ENCODE data around the gene LINC01488. TPM values are rescaled to one million over a fixed set of nuclear protein-coding genes. Genes with fewer than 3 reads are reported as not detected.

Gene LINC01488
- total RNA-seq, 6 donors from 2014 or later, result not detected

- Histone ChIP-seq H3K9me3 (no peaks in the 10 kb centered on the region), H3K36me3 (no peaks in the 10 kb centered on the region), H3K4me3 (no peak overlapping the region), H3K4me1 (peaks cover 24 to 37% (median 29%) of the 10 kb centered on the region in 4 donors), H3K27me3 (no peaks in the 10 kb centered on the region), H3K27ac (no peak overlapping the region)
- DNase-seq (peak in 1 of 2 donors; percentile 45), ATAC-seq (ENCODE audit: low FRiP score in 2 of 2) (no peak)
- no peak for TF ChIP-seq POLR2AphosphoS5 (IDR thresholded peaks at IDR 0.05)
- 86 to 94% methylated on average over 6 to 9 of the region's 10 CpGs for WGBS, 2 donors
Observed at GRCh38 chr11:69499918-69500284, 18.4 kb downstream of the LINC01488 start.

DNA sequence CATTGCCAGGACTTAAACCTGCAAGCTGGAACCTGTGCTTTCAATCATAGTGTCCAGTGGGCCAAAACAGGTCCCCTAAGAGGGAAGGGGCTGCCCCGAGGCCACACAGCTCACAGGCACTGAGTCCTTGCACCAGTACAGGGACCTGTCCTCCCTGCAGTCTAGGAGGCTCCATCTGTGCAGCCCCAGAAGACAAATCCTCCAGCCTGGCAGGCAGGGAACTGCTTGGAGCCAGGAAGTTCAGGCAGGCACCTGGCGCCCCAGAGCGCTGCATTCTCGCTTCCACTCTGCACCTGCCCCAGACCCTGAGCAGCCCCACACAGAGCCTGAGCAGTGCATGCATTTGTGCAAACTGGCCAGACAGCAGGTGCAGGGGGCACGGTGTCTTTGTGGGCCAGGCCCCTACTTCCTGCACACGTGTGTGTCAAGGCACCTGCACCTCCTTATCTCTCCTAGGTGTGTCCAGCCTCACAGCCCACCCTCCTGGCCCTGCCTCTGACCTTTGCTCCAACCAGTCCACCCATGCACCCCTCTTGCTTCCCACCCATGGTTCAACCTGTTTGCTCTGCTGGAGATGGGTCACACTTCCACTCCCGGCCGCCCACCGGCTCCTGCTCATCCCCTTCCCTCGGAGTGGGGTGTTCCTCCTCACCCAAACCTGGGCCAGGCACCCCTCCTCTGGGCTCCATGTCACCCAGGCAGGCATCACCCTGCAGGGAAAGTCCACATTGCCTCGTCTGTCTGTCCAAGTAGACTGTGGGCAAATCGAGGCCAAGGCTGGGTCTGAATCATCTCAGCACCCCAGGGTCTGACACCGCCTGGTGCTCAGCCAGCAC lies 19.0 kb downstream of the LINC01488 start:
- peak in 1 of 2 donors; percentile 58 for DNase-seq
- H3K27ac ChIP-seq, result no peak overlapping the region
- no peaks in the 10 kb centered on the region for H3K36me3 ChIP-seq
- no peak for ATAC-seq (ENCODE audit: low FRiP score in 2 of 2)
- peaks cover 20 to 31% (median 23%) of the 10 kb centered on the region in 4 donors for H3K4me1 ChIP-seq
- WGBS, 2 donors, result 89 to 92% methylated on average over 7 to 13 of the region's 13 CpGs
- no peaks in the 10 kb centered on the region for H3K27me3 ChIP-seq
- TF ChIP-seq EP300 (IDR thresholded peaks at IDR 0.05) (no peak), POLR2AphosphoS5 (IDR thresholded peaks at IDR 0.05) (no peak), CTCF (IDR thresholded peaks at IDR 0.05) (no peak), POLR2A (IDR thresholded peaks at IDR 0.05) (no peak)
- no peak overlapping the region for H3K4me3 ChIP-seq
- H3K9me3 ChIP-seq, result no peaks in the 10 kb centered on the region

DNA sequence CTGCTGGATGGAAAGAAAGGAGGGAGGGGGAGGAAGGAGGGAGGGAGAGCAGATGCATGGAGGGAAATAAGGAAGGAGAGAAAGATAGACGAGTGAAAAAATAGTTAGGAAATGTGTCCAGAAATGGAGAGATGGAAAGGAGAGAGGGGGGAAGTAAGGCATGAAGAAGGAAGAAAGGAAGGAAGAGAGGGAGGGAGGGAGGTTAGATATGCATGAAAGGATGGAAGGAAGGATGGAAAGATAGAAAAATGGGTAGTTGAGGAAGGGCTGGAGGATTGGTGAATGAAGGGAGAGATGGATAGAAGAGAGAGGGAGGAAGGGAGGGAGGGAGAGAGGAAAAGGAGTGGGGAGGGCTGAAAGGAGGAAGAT lies 19.6 kb downstream of the LINC01488 start:
- DNase-seq (no peak), ATAC-seq (ENCODE audit: low FRiP score in 2 of 2) (no peak)
- Histone ChIP-seq H3K27ac (no peak overlapping the region), H3K36me3 (no peaks in the 10 kb centered on the region), H3K4me1 (peaks cover 16 to 25% (median 18%) of the 10 kb centered on the region in 4 donors), H3K4me3 (no peak overlapping the region), H3K9me3 (no peaks in the 10 kb centered on the region), H3K27me3 (no peaks in the 10 kb centered on the region)
- no peak for TF ChIP-seq POLR2AphosphoS5 (IDR thresholded peaks at IDR 0.05)
- TF ChIP-seq EP300 (IDR thresholded peaks at IDR 0.05), result no peak
- no peak for TF ChIP-seq CTCF (IDR thresholded peaks at IDR 0.05)
- TF ChIP-seq POLR2A (IDR thresholded peaks at IDR 0.05), result no peak
- WGBS, 2 donors, result 50 to 82% methylated on average over 1 of the region's 1 CpG

- peak in 1 of 2 donors; percentile 67 for DNase-seq
- peaks cover 7 to 15% (median 7%) of the 10 kb centered on the region in 4 donors for H3K4me1 ChIP-seq
- H3K36me3 ChIP-seq, result no peaks in the 10 kb centered on the region
- no peak overlapping the region for H3K27ac ChIP-seq
- no peak for ATAC-seq (ENCODE audit: low FRiP score in 2 of 2)
- TF ChIP-seq CTCF (IDR thresholded peaks at IDR 0.05), result no peak
- no peak for TF ChIP-seq EP300 (IDR thresholded peaks at IDR 0.05)
- TF ChIP-seq POLR2AphosphoS5 (IDR thresholded peaks at IDR 0.05), result no peak
- TF ChIP-seq POLR2A (IDR thresholded peaks at IDR 0.05), result no peak
- no peaks in the 10 kb centered on the region for H3K9me3 ChIP-seq
- H3K4me3 ChIP-seq, result no peak overlapping the region
- no peaks in the 10 kb centered on the region for H3K27me3 ChIP-seq
- 92 to 93% methylated on average over 25 to 26 of the region's 26 CpGs for WGBS, 2 donors
Observed at GRCh38 chr11:69501891-69502860, 20.7 kb downstream of the LINC01488 start.

DNA sequence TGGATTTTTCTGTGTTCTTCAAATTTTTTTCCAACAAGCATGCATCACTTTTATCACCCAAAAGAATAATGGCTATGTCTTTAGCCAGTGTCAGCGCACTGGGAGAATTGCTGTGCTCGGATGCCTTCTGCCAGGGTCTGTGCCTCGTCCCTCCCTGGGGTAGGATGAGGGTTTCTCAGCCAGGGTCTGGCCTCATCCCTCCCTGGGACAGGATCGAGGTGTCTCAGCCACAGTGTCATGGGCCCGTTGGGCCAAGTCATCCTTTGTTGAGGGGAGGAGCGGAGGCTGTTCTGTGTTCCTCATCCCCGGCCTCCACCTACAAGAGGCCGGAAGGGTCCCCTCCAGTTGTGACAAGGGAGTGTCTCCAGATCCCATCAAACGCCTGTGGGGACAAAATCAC lies 22.7 kb downstream of the LINC01488 start:
- WGBS, 2 donors, result 86 to 89% methylated on average over 5 to 9 of the region's 9 CpGs
- no peak for DNase-seq
- H3K9me3 ChIP-seq, result no peaks in the 10 kb centered on the region
- peaks cover 0 to under 1% (median 0%) of the 10 kb centered on the region in 4 donors for H3K4me1 ChIP-seq
- H3K4me3 ChIP-seq, result no peak overlapping the region
- H3K27me3 ChIP-seq, result no peaks in the 10 kb centered on the region
- H3K36me3 ChIP-seq, result no peaks in the 10 kb centered on the region
- TF ChIP-seq POLR2A (IDR thresholded peaks at IDR 0.05) (no peak), EP300 (IDR thresholded peaks at IDR 0.05) (no peak), CTCF (IDR thresholded peaks at IDR 0.05) (no peak), POLR2AphosphoS5 (IDR thresholded peaks at IDR 0.05) (no peak)
- ATAC-seq (ENCODE audit: low FRiP score in 2 of 2), result no peak
- H3K27ac ChIP-seq, result no peak overlapping the region

Data from upper lobe of left lung (tissue), 6 donors.